Measurements from ENCODE around the gene TSPAN9. TPM values are rescaled to one million over a fixed set of nuclear protein-coding genes. Genes with fewer than 3 reads are reported as not detected.
A peak's percentile ranks its signal among the peaks of the same experiment; 100 is the strongest.

TSPAN9 gene
- total and polyA plus RNA-seq, 4 experiments from 2014 or later = 0.67 to 0.84 TPM; not detected in 2

DNA sequence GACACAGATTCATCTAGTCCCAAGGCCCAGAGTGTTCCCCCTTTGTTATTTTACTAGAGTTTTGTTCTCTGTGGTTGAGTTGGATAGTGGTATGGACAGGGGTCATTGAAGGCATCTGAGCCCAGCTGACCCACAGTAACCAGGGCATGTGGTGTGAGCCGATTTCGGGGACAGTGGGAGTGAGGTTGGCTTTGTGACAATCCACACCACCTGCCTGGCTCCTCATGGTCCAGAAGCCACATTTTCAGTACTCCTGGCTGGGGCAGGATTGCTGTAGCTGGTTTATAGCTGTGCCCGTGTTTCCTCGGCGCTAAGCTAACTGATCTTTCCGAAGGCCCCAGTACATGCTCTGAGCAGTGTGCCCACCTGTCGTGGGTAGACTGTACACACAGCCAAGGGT lies 116.0 kb downstream of the TSPAN9 start:
- DNase-seq = no peak
- CTCF ChIA-PET (ENCODE audit: partially characterized antibody) = interaction anchor here (0.6 kb wide), 1 partner anchor 307 kb away, joined by 3 read pairs; no protein-coding TSS in a partner anchor
- H3K9me3 Mint-ChIP-seq = no peaks in the 10 kb centered on the region
- POLR2A ChIA-PET (ENCODE audit: partially characterized antibody) = no interaction called here
- H3K4me3 ChIP-seq (ENCODE audit: low read length in 2 of 2) = no peak overlapping the region
- no peaks in the 10 kb centered on the region for H3K9me3 ChIP-seq (ENCODE audit: control insufficient read depth in 1 of 2, low read length in 2 of 2)
- H3K36me3 ChIP-seq (ENCODE audit: insufficient read depth, low read length) = no peaks in the 10 kb centered on the region
- no peaks in the 10 kb centered on the region for H3K4me1 Mint-ChIP-seq
- H3K4me1 ChIP-seq (ENCODE audit: insufficient read depth, low read length) = no peaks in the 10 kb centered on the region
- no peaks in the 10 kb centered on the region for H3K36me3 Mint-ChIP-seq
- no peak overlapping the region for H3K27ac Mint-ChIP-seq
- no peak overlapping the region for H3K27ac ChIP-seq (ENCODE audit: low read depth, low read length)
- peaks cover 10 to 37% of the 10 kb centered on the region in 2 donors for H3K27me3 Mint-ChIP-seq
- intact Hi-C loops (cut with micrococcal nuclease) = no loop called here
- no peak overlapping the region for H3K4me3 Mint-ChIP-seq
- H3K27me3 ChIP-seq (ENCODE audit: insufficient read depth, low read length) = no peaks in the 10 kb centered on the region

DNA sequence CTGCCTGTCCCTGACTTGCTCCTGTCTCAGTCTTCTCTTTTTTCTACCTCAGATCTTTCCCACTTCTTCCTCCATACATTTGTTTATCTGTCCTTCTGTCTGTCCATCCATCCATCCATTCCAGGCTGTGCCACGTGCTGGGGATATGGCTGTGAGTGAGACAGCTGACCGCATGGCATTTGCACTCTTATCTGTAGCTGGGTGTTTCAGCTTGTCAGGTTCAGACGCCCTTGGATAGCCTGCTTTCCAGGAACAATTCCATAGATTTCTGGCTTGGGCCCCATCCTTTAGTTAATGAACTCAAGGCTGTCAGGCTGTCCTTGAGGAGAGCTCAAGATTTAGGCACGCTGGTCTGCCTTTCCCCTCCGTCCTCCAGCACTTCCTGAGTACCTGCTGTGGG lies 116.6 kb downstream of the TSPAN9 start:
- no peaks in the 10 kb centered on the region for H3K36me3 ChIP-seq (ENCODE audit: insufficient read depth, low read length)
- no peaks in the 10 kb centered on the region for H3K36me3 Mint-ChIP-seq
- H3K4me3 ChIP-seq (ENCODE audit: low read length in 2 of 2) = no peak overlapping the region
- H3K4me1 Mint-ChIP-seq = no peaks in the 10 kb centered on the region
- H3K27ac ChIP-seq (ENCODE audit: low read depth, low read length) = no peak overlapping the region
- intact Hi-C loops (cut with micrococcal nuclease) = no loop called here
- ChIA-PET POLR2A (ENCODE audit: partially characterized antibody) (no interaction called here), CTCF (ENCODE audit: partially characterized antibody) (no interaction called here)
- H3K9me3 ChIP-seq (ENCODE audit: control insufficient read depth in 1 of 2, low read length in 2 of 2) = no peaks in the 10 kb centered on the region
- H3K4me1 ChIP-seq (ENCODE audit: insufficient read depth, low read length) = no peaks in the 10 kb centered on the region
- DNase-seq = no peak
- peaks cover 10 to 35% of the 10 kb centered on the region in 2 donors for H3K27me3 Mint-ChIP-seq
- H3K27me3 ChIP-seq (ENCODE audit: insufficient read depth, low read length) = no peaks in the 10 kb centered on the region
- H3K4me3 Mint-ChIP-seq = no peak overlapping the region
- H3K27ac Mint-ChIP-seq = no peak overlapping the region
- H3K9me3 Mint-ChIP-seq = no peaks in the 10 kb centered on the region

DNA sequence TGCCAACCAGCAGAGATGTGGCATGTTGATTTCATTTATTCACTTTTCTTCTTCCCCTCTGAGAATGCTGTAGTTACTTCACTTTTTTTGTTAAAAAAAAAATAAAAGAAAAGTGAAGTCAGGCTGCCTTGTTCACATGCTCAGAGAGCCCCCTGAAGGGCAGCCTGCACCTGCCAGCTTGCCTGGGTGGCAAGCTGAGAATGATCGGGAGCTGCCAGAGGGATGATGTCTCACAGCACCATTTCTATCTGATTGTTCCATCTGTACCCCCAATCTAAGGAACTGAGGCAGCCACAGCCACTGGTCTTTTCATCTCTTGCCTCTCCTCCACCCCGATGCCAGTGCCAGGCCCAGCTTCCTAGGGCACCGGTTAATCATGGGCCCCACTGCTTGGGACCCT lies 118.2 kb downstream of the TSPAN9 start:
- Mint-ChIP-seq H3K36me3 (no peaks in the 10 kb centered on the region), H3K9me3 (no peaks in the 10 kb centered on the region), H3K4me3 (no peak overlapping the region), H3K27me3 (peaks cover 18 to 35% of the 10 kb centered on the region in 2 donors), H3K27ac (no peak overlapping the region), H3K4me1 (peaks cover 0 to 9% (median 3%) of the 10 kb centered on the region in 4 donors)
- Histone ChIP-seq H3K9me3 (ENCODE audit: control insufficient read depth in 1 of 2, low read length in 2 of 2) (no peaks in the 10 kb centered on the region), H3K36me3 (ENCODE audit: insufficient read depth, low read length) (no peaks in the 10 kb centered on the region), H3K27ac (ENCODE audit: low read depth, low read length) (no peak overlapping the region), H3K4me1 (ENCODE audit: insufficient read depth, low read length) (no peaks in the 10 kb centered on the region), H3K4me3 (ENCODE audit: low read length in 2 of 2) (no peak overlapping the region), H3K27me3 (ENCODE audit: insufficient read depth, low read length) (no peaks in the 10 kb centered on the region)
- intact Hi-C loops (cut with micrococcal nuclease) = no loop called here
- DNase-seq = no peak
- CTCF ChIA-PET (ENCODE audit: partially characterized antibody) = no interaction called here
- POLR2A ChIA-PET (ENCODE audit: partially characterized antibody) = no interaction called here

DNA sequence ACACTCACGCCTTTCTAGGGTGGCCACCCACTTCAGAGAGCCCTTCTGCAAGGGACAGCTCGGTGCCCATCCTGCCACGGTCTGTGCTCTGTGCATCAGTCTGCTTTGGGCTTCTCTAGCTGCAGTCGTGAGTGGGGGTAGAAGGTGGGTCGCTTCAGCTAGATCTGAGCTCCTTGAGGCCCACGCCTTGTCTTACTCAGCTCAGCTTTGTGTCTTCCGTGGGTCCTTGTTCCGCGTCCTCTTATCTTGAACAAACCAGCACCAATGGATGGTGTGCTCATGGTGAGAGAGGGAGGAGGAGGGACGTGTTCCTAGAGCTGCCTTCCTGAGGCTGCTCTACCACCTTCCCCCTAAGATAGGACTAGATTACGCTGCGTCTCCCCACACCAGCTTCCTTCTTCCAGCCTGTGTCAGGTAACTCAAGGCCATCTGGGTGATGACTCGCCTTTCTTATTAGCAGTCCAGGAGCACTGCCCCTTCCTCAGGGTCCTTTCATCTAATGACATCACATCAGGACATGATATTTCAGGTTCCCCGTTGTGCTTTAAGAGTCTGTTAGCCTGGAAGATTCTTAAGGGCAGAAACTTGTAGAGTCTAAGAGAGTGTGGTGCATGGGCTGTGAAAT lies 118.8 kb downstream of the TSPAN9 start:
- Histone ChIP-seq H3K4me3 (ENCODE audit: low read length in 2 of 2) (no peak overlapping the region), H3K27ac (ENCODE audit: low read depth, low read length) (no peak overlapping the region), H3K4me1 (ENCODE audit: insufficient read depth, low read length) (no peaks in the 10 kb centered on the region), H3K36me3 (ENCODE audit: insufficient read depth, low read length) (no peaks in the 10 kb centered on the region), H3K27me3 (ENCODE audit: insufficient read depth, low read length) (no peaks in the 10 kb centered on the region), H3K9me3 (ENCODE audit: control insufficient read depth in 1 of 2, low read length in 2 of 2) (no peaks in the 10 kb centered on the region)
- intact Hi-C loops (cut with micrococcal nuclease) = no loop called here
- DNase-seq = no peak
- Mint-ChIP-seq H3K9me3 (no peaks in the 10 kb centered on the region), H3K36me3 (no peaks in the 10 kb centered on the region), H3K4me3 (no peak overlapping the region), H3K27me3 (peaks cover 17 to 32% of the 10 kb centered on the region in 2 donors), H3K4me1 (peaks cover 0 to 10% (median 3%) of the 10 kb centered on the region in 4 donors), H3K27ac (no peak overlapping the region)
- CTCF ChIA-PET (ENCODE audit: partially characterized antibody) = no interaction called here
- POLR2A ChIA-PET (ENCODE audit: partially characterized antibody) = no interaction called here

DNA sequence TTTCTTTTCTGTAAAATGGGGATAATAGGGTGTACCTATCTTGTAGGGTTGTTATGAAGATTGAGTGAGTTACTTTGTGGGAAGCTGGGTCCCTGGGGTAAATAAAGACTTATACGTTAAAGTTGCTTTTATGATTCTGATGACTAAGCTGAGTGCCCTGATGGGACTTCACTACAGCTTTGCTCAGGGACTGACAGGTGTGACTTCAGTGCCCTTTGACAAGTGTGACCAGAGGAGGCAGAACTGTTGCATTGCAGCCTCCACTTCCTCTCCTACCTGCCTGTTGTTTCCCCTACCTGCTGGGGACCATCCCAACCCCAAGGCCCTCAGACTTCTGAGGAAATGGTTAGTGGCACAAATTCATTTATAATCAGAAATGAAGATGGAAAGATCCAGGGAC lies 119.3 kb downstream of the TSPAN9 start:
- H3K27me3 Mint-ChIP-seq = peaks cover 22 to 33% of the 10 kb centered on the region in 2 donors
- H3K27ac ChIP-seq (ENCODE audit: low read depth, low read length) = no peak overlapping the region
- H3K36me3 Mint-ChIP-seq = no peaks in the 10 kb centered on the region
- no peaks in the 10 kb centered on the region for H3K36me3 ChIP-seq (ENCODE audit: insufficient read depth, low read length)
- intact Hi-C loops (cut with micrococcal nuclease) = no loop called here
- DNase-seq = no peak
- H3K27me3 ChIP-seq (ENCODE audit: insufficient read depth, low read length) = no peaks in the 10 kb centered on the region
- H3K4me1 ChIP-seq (ENCODE audit: insufficient read depth, low read length) = no peaks in the 10 kb centered on the region
- ChIA-PET CTCF (ENCODE audit: partially characterized antibody) (no interaction called here), POLR2A (ENCODE audit: partially characterized antibody) (no interaction called here)
- H3K9me3 ChIP-seq (ENCODE audit: control insufficient read depth in 1 of 2, low read length in 2 of 2) = no peaks in the 10 kb centered on the region
- H3K4me3 ChIP-seq (ENCODE audit: low read length in 2 of 2) = no peak overlapping the region
- no peak overlapping the region for H3K27ac Mint-ChIP-seq
- no peak overlapping the region for H3K4me3 Mint-ChIP-seq
- H3K9me3 Mint-ChIP-seq = no peaks in the 10 kb centered on the region
- H3K4me1 Mint-ChIP-seq = peaks cover 0 to 15% (median 4%) of the 10 kb centered on the region in 4 donors

DNA sequence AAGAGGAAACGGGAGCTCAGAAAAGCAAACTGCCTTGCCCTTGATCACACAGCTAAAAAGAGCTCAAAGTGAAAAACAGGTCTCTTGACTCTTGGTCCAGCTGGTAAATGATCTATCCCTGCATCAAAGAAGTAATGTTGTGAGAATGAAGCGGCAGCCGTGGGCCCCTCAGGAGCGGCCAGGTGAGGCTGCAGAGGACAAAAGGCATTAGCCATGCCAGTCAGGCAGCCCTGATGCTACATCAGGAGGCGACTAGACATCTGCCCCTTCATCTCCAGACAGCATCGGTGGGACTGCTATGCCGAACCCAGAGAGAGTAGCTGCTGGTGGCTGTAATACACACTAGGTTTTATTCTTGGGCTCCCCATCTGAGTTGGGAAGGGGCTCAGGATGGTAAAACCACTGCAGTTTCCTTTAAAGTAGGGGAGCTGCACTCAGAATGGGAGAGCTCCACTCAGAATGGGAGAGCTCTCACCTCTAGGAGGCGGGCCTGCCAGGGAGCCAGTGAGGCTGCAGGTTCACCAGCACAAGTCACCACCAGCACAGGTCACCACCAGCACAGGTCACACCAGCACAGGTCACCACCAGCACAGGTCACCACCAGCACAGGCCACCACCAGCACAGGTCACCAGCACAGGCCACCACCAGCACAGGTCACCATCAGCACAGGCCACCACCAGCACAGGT lies 120.1 kb downstream of the TSPAN9 start:
- CTCF ChIA-PET (ENCODE audit: partially characterized antibody) = no interaction called here

DNA sequence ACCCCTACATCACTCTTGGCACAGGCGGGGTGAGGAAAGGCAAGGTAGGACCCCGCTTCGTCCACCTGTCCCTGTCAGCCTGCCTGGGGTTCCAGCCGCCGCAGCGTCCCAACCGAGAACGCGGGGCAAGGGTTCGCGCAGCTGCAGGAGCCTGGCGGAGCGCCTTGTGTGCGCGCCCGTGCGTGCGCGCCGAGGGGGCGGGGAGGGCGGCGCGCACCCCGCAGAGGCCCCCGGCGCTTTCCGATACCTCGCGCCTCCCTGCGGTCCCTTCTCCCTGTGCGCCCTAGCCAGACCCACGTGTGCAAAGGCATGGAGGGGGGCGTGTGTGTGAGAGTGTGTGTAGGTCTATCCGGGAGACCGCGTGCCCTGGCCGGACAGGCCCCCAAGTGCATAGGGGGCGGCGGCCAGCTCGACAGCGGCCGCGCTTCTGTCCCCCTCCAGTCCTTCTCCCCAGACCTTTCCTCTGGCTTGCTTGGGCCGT lies 122.4 kb downstream of the TSPAN9 start:
- Mint-ChIP-seq H3K9me3 (no peaks in the 10 kb centered on the region), H3K36me3 (no peaks in the 10 kb centered on the region), H3K27me3 (peaks cover 36 to 43% of the 10 kb centered on the region in 2 donors), H3K4me1 (peaks cover 4 to 19% (median 5%) of the 10 kb centered on the region in 4 donors), H3K27ac (no peak overlapping the region), H3K4me3 (peak overlapping the region in 3 of 8 donors; percentile 54 to 68 (median 54))
- POLR2A ChIA-PET (ENCODE audit: partially characterized antibody) = no interaction called here
- Histone ChIP-seq H3K36me3 (ENCODE audit: insufficient read depth, low read length) (no peaks in the 10 kb centered on the region), H3K27me3 (ENCODE audit: insufficient read depth, low read length) (peaks cover 8% of the 10 kb centered on the region), H3K4me3 (ENCODE audit: low read length in 2 of 2) (no peak overlapping the region), H3K9me3 (ENCODE audit: control insufficient read depth in 1 of 2, low read length in 2 of 2) (no peaks in the 10 kb centered on the region), H3K4me1 (ENCODE audit: insufficient read depth, low read length) (no peaks in the 10 kb centered on the region), H3K27ac (ENCODE audit: low read depth, low read length) (no peak overlapping the region)
- CTCF ChIA-PET (ENCODE audit: partially characterized antibody) = no interaction called here
- intact Hi-C loops (cut with micrococcal nuclease) = no loop called here
- DNase-seq = no peak

More for the DNA sequence above, 120.1 kb downstream of the TSPAN9 start:
- H3K27ac ChIP-seq (ENCODE audit: low read depth, low read length) = no peak overlapping the region
- H3K36me3 ChIP-seq (ENCODE audit: insufficient read depth, low read length) = no peaks in the 10 kb centered on the region
- no peak for DNase-seq
- H3K4me3 ChIP-seq (ENCODE audit: low read length in 2 of 2) = no peak overlapping the region
- H3K36me3 Mint-ChIP-seq = no peaks in the 10 kb centered on the region
- intact Hi-C loops (cut with micrococcal nuclease) = no loop called here
- no peak overlapping the region for H3K4me3 Mint-ChIP-seq
- POLR2A ChIA-PET (ENCODE audit: partially characterized antibody) = no interaction called here
- H3K4me1 Mint-ChIP-seq = peaks cover 0 to 15% (median 4%) of the 10 kb centered on the region in 4 donors
- H3K9me3 ChIP-seq (ENCODE audit: control insufficient read depth in 1 of 2, low read length in 2 of 2) = no peaks in the 10 kb centered on the region
- peaks cover 25 to 36% of the 10 kb centered on the region in 2 donors for H3K27me3 Mint-ChIP-seq
- H3K27me3 ChIP-seq (ENCODE audit: insufficient read depth, low read length) = no peaks in the 10 kb centered on the region
- H3K9me3 Mint-ChIP-seq = no peaks in the 10 kb centered on the region
- H3K4me1 ChIP-seq (ENCODE audit: insufficient read depth, low read length) = no peaks in the 10 kb centered on the region
- no peak overlapping the region for H3K27ac Mint-ChIP-seq
